Smooth muscle cell of the brain vasculature (primary cell): ENCODE measurements around the gene PEX16.
"Not testable (repeated sequence)": the region's sequence is repeated elsewhere in the genome, so short reads cannot be mapped to it uniquely, and the experiment has no call there.

ENCODE experiments used
- DNase-seq: peaks from one replicate; pipeline ENCODE4 v3.0.0-alpha.2; 2012; ENCODE audit warnings: low read depth, low spot score

The PEX16 gene

GRCh38 chr11:45918962-45919675 lies 1.4 kb upstream of the PEX16 start:
- DNase-seq = no peak

- DNase-seq = no peak
These were observed 759 bp upstream of the PEX16 start for GRCh38 chr11:45918331-45918941.

- DNase-seq = no peak
These were observed 423 bp downstream of the PEX16 start for GRCh38 chr11:45917286-45917622.

GRCh38 chr11:45915446-45915845 lies 2.2 kb downstream of the PEX16 start:
- no peak for DNase-seq

- no peak for DNase-seq
These were observed 3.6 kb downstream of the PEX16 start for GRCh38 chr11:45913942-45914635.

- no peak for DNase-seq
These were observed 4.2 kb downstream of the PEX16 start for GRCh38 chr11:45913514-45913913.

- DNase-seq = no peak
These were observed 7.1 kb downstream of the PEX16 start for GRCh38 chr11:45910623-45911022.

GRCh38 chr11:45909594-45910475 lies 7.8 kb downstream of the PEX16 start:
- no peak for DNase-seq

GRCh38 chr11:45907911-45908370 lies 9.7 kb downstream of the PEX16 start:
- no peak for DNase-seq

- DNase-seq = no peak
These were observed 10.6 kb downstream of the PEX16 start, which contains the start of gene FREY1 for GRCh38 chr11:45906965-45907611. FREY1 (minus strand) TSS chr11:45907271; CDS start chr11:45907245, 26 bp downstream.

GRCh38 chr11:45906096-45906682 lies 11.5 kb downstream of the PEX16 start:
- DNase-seq = no peak

GRCh38 chr11:45905576-45905975 lies 12.1 kb downstream of the PEX16 start:
- DNase-seq = not testable (repeated sequence)

- DNase-seq = no peak
These were observed 12.6 kb downstream of the PEX16 start for GRCh38 chr11:45905095-45905494.

GRCh38 chr11:45904309-45904915 lies 13.3 kb downstream of the PEX16 start:
- no peak for DNase-seq

- DNase-seq = no peak
These were observed 15.0 kb downstream of the PEX16 start for GRCh38 chr11:45902452-45903380.

- DNase-seq = no peak
These were observed 16.1 kb downstream of the PEX16 start for GRCh38 chr11:45901626-45902025.

- no peak for DNase-seq
These were observed 16.6 kb downstream of the PEX16 start for GRCh38 chr11:45900916-45901617.

- not testable (repeated sequence) for DNase-seq
These were observed 17.4 kb downstream of the PEX16 start for GRCh38 chr11:45900175-45900800.
